Liver (tissue), 9 donors: ENCODE data around the gene FYB2. TPM values are rescaled to one million over a fixed set of nuclear protein-coding genes. Genes with fewer than 3 reads are reported as not detected.

Experiments
- DNase-seq: peaks from one replicate; pipeline ENCODE4 v3.0.0-alpha.2; 2017; ENCODE audit warnings: low spot score
- H3K27ac ChIP-seq, 2 donors: one replicate each; pipeline ENCODE4 v1.7.0; 2013; ENCODE audit warnings: inconsistent platforms in 2 of 2, low read length in 2 of 2, control low read depth in 1 of 2, low read depth in 1 of 2, mild to moderate bottlenecking in 1 of 2
- H3K27me3 ChIP-seq, 4 donors: one replicate each; pipeline versions ENCODE4 v1.6.1 to v1.7.0; 2013; ENCODE audit warnings: low read length in 3 of 4, inconsistent platforms in 1 of 4, mild to moderate bottlenecking in 1 of 4, moderate library complexity in 1 of 4; ENCODE audit not compliant: control insufficient read depth in 4 of 4, insufficient read depth in 4 of 4
- H3K36me3 ChIP-seq, 4 donors: one replicate each; pipeline versions ENCODE4 v1.6.1 to v1.7.0; 2013; ENCODE audit warnings: low read length in 3 of 4, mild to moderate bottlenecking in 3 of 4, low read depth in 1 of 4, moderate library complexity in 1 of 4; ENCODE audit not compliant: control insufficient read depth in 4 of 4, insufficient read depth in 3 of 4
- H3K4me1 ChIP-seq, 4 donors: one replicate each; pipeline versions ENCODE4 v1.6.1 to v1.7.0; 2013; ENCODE audit warnings: low read length in 3 of 4, mild to moderate bottlenecking in 3 of 4, moderate library complexity in 1 of 4; ENCODE audit not compliant: control insufficient read depth in 4 of 4, insufficient read depth in 4 of 4
- H3K4me3 ChIP-seq, 3 donors: one replicate each; pipeline versions ENCODE4 v1.6.1 to v1.7.0; 2013; ENCODE audit warnings: low read length in 3 of 3, control low read depth in 1 of 3, low read depth in 1 of 3, mild to moderate bottlenecking in 1 of 3
- H3K9ac ChIP-seq, 2 donors: one replicate each; pipeline ENCODE4 v1.7.0; 2013; ENCODE audit warnings: low read length in 2 of 2, mild to moderate bottlenecking in 2 of 2, moderate library complexity in 2 of 2, control low read depth in 1 of 2, low read depth in 1 of 2
- H3K9me3 ChIP-seq, 4 donors: one replicate each; pipeline versions ENCODE4 v1.6.1 to v1.7.0; 2013; ENCODE audit warnings: low read length in 3 of 4; ENCODE audit not compliant: control insufficient read depth in 4 of 4
- EGR1 ChIP-seq, 2 donors: IDR thresholded peaks; 2 replicates each; pipeline ENCODE4 v1.6.1; 2016 to 2018; ENCODE audit warnings: antibody characterized with exemption in 2 of 2, low read depth in 2 of 2
- FOXA1 ChIP-seq: IDR thresholded peaks from 2 replicates; pipeline ENCODE4 v1.6.1; 2016; ENCODE audit warnings: antibody characterized with exemption
- FOXA2 ChIP-seq: IDR thresholded peaks from 2 replicates; pipeline ENCODE4 v1.6.1; 2016; ENCODE audit warnings: antibody characterized with exemption
- GABPA ChIP-seq, 2 donors: IDR thresholded peaks in 1 of 2; conservative IDR thresholded peaks in 1 of 2; 2 replicates each; pipeline ENCODE4 v1.6.1; 2016; ENCODE audit warnings: antibody characterized with exemption in 2 of 2, mild to moderate bottlenecking in 1 of 2, moderate library complexity in 1 of 2
- HNF4A ChIP-seq, 2 donors: conservative IDR thresholded peaks; 2 replicates each; pipeline ENCODE4 v1.6.1; 2016; ENCODE audit warnings: antibody characterized with exemption in 2 of 2, mild to moderate bottlenecking in 2 of 2
- HNF4G ChIP-seq: IDR thresholded peaks from 2 replicates; pipeline ENCODE4 v1.6.1; 2016; ENCODE audit warnings: antibody characterized with exemption
- JUND ChIP-seq, 2 donors: IDR thresholded peaks; 2 replicates each; pipeline ENCODE4 v1.6.1; 2016; ENCODE audit warnings: antibody characterized with exemption in 2 of 2
- NR2F2 ChIP-seq: IDR thresholded peaks from 2 replicates; pipeline ENCODE4 v1.6.1; 2016; ENCODE audit warnings: antibody characterized with exemption
- RAD21 ChIP-seq, 2 donors: IDR thresholded peaks; 2 replicates each; pipeline ENCODE4 v1.6.1; 2016; ENCODE audit warnings: antibody characterized with exemption in 2 of 2, mild to moderate bottlenecking in 2 of 2
- RXRA ChIP-seq, 2 donors: IDR thresholded peaks; 2 replicates each; pipeline ENCODE4 v1.6.1; 2017 to 2018; ENCODE audit warnings: antibody characterized with exemption in 2 of 2, mild to moderate bottlenecking in 1 of 2
- SP1 ChIP-seq: IDR thresholded peaks from 2 replicates; pipeline ENCODE4 v1.6.1; 2018; ENCODE audit warnings: antibody characterized with exemption, mild to moderate bottlenecking
- TAF1 ChIP-seq: conservative IDR thresholded peaks from 2 replicates; pipeline ENCODE4 v1.6.1; 2016; ENCODE audit warnings: antibody characterized with exemption, mild to moderate bottlenecking
- YY1 ChIP-seq: IDR thresholded peaks from 2 replicates; pipeline ENCODE4 v1.6.1; 2016; ENCODE audit warnings: antibody characterized with exemption, mild to moderate bottlenecking
- WGBS: extraction: QIAGEN DNeasy Blood & Tissue Kit; methylation state at CpG from one replicate; pipeline ENCODE4 v1.1.7; 2013; 5-methylcytosine and 5-hydroxymethylcytosine counted together
- polyA plus RNA-seq, 2 donors: library from polyadenylated mRNA; stranded (reverse) in 1 of 2; unstranded in 1 of 2; fragments of 200-250 nt in 1 of 2; fragments of >200 nt in 1 of 2; fragmentation: Nextera tagmentation in 1 of 2; extraction: Ambion mirVana in 1 of 2; gene quantifications; one replicate each; pipeline versions ENCODE4 v1.2.1 to v1.2.3, GENCODE V29; 2013 to 2015
- total RNA-seq, 2 donors: library from RNA; depleted of rRNA; stranded (reverse); fragments of >200 nt; gene quantifications; one replicate each; pipeline ENCODE4 v1.2.3, GENCODE V29; 2014
- TF ChIP-seq, protein P1 (sequence below): IDR thresholded peaks from 2 replicates; pipeline ENCODE4 v1.6.1; 2016; ENCODE audit warnings: antibody characterized with exemption
- TF ChIP-seq, protein P2 (sequence below): fragments of 150-350 bp; IDR thresholded peaks from 2 replicates; pipeline ENCODE4 v1.5.1; 2017; ENCODE audit warnings: improper control_type of control experiment, low read depth, low read length; ENCODE audit not compliant: missing input control
- TF ChIP-seq, protein P3 (sequence below): IDR thresholded peaks from 2 replicates; pipeline ENCODE4 v1.6.1; 2016; ENCODE audit warnings: antibody characterized with exemption
- TF ChIP-seq, protein P4 (sequence below): IDR thresholded peaks from 2 replicates; pipeline ENCODE4 v1.6.1; 2016; ENCODE audit warnings: antibody characterized with exemption
- TF ChIP-seq, protein P5 (sequence below): IDR thresholded peaks from 2 replicates; pipeline ENCODE4 v1.6.1; 2016; ENCODE audit warnings: antibody characterized with exemption, mild to moderate bottlenecking
- donor health status: healthy.
- donor health status: healthy.
- donor health status: healthy.
- donor health status: healthy.
- donor health status: healthy.

The FYB2 gene
- total and polyA plus RNA-seq, 4 donors: 3.3 to 31.3 (median 16.2) TPM

DNA sequence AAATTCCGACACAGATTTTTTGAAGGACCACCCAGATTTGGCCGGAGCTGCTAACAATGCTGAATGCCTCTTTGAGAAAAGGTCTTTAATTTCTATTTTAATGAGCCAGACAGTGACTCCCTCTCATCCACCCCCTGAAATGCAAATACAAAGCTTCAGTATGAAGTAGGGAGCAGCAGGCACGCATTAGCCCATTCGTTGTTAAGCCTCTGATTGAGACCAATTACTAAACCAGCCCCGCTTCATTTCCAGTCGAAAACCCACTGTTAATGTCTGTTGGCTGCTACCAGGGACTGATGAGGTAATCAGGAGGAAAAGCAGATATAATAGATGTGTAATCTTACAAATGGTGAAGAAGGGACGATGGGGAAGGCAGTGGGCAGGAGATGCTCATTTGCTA lies 30.5 kb upstream of the FYB2 start:
- 87% methylated on average over 7 of the region's 7 CpGs for whole genome bisulfite sequencing
- H3K9ac ChIP-seq: no peak overlapping the region
- H3K4me1 ChIP-seq: peaks cover 0 to 18% (median 8%) of the 10 kb centered on the region in 4 donors
- no peaks in the 10 kb centered on the region for H3K9me3 ChIP-seq
- no peak overlapping the region for H3K4me3 ChIP-seq
- no peak overlapping the region for H3K27ac ChIP-seq
- TF ChIP-seq NR2F2 (no peak), TAF1 (no peak), GABPA (IDR thresholded peaks at IDR 0.05 in 1 of 2, conservative IDR thresholded peaks at IDR 0.05 in 1 of 2) (no peak), JUND (IDR thresholded peaks at IDR 0.05) (no peak), HNF4G (no peak), FOXA2 (no peak), SP1 (no peak), RXRA (IDR thresholded peaks at IDR 0.05) (no peak), HNF4A (conservative IDR thresholded peaks at IDR 0.05) (no peak), RAD21 (IDR thresholded peaks at IDR 0.05) (no peak), EGR1 (IDR thresholded peaks at IDR 0.05; ENCODE audit: low read depth in 2 of 2) (no peak), FOXA1 (no peak), YY1 (no peak)
- TF ChIP-seq, protein P1, sequence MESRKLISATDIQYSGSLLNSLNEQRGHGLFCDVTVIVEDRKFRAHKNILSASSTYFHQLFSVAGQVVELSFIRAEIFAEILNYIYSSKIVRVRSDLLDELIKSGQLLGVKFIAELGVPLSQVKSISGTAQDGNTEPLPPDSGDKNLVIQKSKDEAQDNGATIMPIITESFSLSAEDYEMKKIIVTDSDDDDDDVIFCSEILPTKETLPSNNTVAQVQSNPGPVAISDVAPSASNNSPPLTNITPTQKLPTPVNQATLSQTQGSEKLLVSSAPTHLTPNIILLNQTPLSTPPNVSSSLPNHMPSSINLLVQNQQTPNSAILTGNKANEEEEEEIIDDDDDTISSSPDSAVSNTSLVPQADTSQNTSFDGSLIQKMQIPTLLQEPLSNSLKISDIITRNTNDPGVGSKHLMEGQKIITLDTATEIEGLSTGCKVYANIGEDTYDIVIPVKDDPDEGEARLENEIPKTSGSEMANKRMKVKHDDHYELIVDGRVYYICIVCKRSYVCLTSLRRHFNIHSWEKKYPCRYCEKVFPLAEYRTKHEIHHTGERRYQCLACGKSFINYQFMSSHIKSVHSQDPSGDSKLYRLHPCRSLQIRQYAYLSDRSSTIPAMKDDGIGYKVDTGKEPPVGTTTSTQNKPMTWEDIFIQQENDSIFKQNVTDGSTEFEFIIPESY: no peak
- TF ChIP-seq, protein P2, sequence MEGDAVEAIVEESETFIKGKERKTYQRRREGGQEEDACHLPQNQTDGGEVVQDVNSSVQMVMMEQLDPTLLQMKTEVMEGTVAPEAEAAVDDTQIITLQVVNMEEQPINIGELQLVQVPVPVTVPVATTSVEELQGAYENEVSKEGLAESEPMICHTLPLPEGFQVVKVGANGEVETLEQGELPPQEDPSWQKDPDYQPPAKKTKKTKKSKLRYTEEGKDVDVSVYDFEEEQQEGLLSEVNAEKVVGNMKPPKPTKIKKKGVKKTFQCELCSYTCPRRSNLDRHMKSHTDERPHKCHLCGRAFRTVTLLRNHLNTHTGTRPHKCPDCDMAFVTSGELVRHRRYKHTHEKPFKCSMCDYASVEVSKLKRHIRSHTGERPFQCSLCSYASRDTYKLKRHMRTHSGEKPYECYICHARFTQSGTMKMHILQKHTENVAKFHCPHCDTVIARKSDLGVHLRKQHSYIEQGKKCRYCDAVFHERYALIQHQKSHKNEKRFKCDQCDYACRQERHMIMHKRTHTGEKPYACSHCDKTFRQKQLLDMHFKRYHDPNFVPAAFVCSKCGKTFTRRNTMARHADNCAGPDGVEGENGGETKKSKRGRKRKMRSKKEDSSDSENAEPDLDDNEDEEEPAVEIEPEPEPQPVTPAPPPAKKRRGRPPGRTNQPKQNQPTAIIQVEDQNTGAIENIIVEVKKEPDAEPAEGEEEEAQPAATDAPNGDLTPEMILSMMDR: no peak
- TF ChIP-seq, protein P3, sequence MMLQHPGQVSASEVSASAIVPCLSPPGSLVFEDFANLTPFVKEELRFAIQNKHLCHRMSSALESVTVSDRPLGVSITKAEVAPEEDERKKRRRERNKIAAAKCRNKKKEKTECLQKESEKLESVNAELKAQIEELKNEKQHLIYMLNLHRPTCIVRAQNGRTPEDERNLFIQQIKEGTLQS: no peak
- TF ChIP-seq, protein P4, sequence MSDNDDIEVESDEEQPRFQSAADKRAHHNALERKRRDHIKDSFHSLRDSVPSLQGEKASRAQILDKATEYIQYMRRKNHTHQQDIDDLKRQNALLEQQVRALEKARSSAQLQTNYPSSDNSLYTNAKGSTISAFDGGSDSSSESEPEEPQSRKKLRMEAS: no peak
- TF ChIP-seq, protein P5, sequence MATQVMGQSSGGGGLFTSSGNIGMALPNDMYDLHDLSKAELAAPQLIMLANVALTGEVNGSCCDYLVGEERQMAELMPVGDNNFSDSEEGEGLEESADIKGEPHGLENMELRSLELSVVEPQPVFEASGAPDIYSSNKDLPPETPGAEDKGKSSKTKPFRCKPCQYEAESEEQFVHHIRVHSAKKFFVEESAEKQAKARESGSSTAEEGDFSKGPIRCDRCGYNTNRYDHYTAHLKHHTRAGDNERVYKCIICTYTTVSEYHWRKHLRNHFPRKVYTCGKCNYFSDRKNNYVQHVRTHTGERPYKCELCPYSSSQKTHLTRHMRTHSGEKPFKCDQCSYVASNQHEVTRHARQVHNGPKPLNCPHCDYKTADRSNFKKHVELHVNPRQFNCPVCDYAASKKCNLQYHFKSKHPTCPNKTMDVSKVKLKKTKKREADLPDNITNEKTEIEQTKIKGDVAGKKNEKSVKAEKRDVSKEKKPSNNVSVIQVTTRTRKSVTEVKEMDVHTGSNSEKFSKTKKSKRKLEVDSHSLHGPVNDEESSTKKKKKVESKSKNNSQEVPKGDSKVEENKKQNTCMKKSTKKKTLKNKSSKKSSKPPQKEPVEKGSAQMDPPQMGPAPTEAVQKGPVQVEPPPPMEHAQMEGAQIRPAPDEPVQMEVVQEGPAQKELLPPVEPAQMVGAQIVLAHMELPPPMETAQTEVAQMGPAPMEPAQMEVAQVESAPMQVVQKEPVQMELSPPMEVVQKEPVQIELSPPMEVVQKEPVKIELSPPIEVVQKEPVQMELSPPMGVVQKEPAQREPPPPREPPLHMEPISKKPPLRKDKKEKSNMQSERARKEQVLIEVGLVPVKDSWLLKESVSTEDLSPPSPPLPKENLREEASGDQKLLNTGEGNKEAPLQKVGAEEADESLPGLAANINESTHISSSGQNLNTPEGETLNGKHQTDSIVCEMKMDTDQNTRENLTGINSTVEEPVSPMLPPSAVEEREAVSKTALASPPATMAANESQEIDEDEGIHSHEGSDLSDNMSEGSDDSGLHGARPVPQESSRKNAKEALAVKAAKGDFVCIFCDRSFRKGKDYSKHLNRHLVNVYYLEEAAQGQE: no peak
- no peak for DNase-seq
- no peaks in the 10 kb centered on the region for H3K27me3 ChIP-seq
- no peaks in the 10 kb centered on the region for H3K36me3 ChIP-seq
